Measurements from ENCODE around the gene VGF. TPM values are rescaled to one million over a fixed set of nuclear protein-coding genes. Genes with fewer than 3 reads are reported as not detected.
"Not testable (repeated sequence)": the region's sequence is repeated elsewhere in the genome, so short reads cannot be mapped to it uniquely, and the experiment has no call there.

Gene VGF
- total and polyA plus RNA-seq, 2 experiments from 2014 or later: 3.0 to 4.4 TPM

DNA sequence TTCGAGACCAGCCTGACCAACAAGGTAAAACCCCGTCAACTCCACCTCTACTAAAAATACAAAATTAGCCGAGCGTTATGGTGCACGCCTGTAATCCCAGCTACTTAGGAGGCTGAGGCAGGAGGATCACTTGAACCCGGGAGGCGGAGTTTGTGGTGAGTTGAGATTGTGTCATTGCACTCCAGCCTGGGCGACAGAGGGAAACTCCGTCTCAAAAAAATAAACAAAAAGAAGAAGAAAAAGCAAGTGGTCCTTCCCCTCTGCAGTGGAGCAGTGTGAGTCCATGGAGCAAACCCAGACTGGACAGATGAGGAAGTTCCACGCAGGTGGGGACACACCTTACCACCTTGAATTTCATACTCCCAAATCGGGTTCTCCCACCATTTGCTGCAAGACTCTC, 51.5 kb downstream of the VGF start:
- no peaks in the 10 kb centered on the region for H3K4me1 ChIP-seq (ENCODE audit: insufficient read depth)
- no peaks in the 10 kb centered on the region for H3K36me3 ChIP-seq (ENCODE audit: insufficient read depth)
- no peaks in the 10 kb centered on the region; the same call in 2 of the 3 replicates for H3K4me1 Mint-ChIP-seq
- H3K79me2 ChIP-seq (replicated peaks; ENCODE audit: insufficient read depth): no peaks in the 10 kb centered on the region
- no peaks in the 10 kb centered on the region for H3K27me3 ChIP-seq (ENCODE audit: insufficient read depth)
- no peak overlapping the region for H3K4me3 Mint-ChIP-seq
- no peaks in the 10 kb centered on the region; the same call in 2 of the 3 replicates for H3K9me3 Mint-ChIP-seq
- DNase-seq (ENCODE audit: low spot score) (no peak), ATAC-seq (no peak)
- no peaks in the 10 kb centered on the region for H3F3A ChIP-seq (replicated peaks; ENCODE audit: low read depth)
- no peak overlapping the region for H3K4me3 ChIP-seq
- no peaks in the 10 kb centered on the region for H3K36me3 Mint-ChIP-seq (ENCODE audit: low read depth)
- H3K9me2 ChIP-seq (ENCODE audit: insufficient read depth): no peaks in the 10 kb centered on the region
- H2AFZ ChIP-seq: peak overlapping the region; percentile 88
- H3K4me2 ChIP-seq: no peak overlapping the region
- H3K27me3 Mint-ChIP-seq (ENCODE audit: insufficient read depth, low read depth, poor library complexity): peaks cover 8% of the 10 kb centered on the region
- no peaks in the 10 kb centered on the region for H4K20me1 ChIP-seq (replicated peaks; ENCODE audit: insufficient read depth)
- no peak overlapping the region for H3K27ac Mint-ChIP-seq
- no peak overlapping the region for H3K27ac ChIP-seq (ENCODE audit: low read depth)
- TF ChIP-seq, protein P1, sequence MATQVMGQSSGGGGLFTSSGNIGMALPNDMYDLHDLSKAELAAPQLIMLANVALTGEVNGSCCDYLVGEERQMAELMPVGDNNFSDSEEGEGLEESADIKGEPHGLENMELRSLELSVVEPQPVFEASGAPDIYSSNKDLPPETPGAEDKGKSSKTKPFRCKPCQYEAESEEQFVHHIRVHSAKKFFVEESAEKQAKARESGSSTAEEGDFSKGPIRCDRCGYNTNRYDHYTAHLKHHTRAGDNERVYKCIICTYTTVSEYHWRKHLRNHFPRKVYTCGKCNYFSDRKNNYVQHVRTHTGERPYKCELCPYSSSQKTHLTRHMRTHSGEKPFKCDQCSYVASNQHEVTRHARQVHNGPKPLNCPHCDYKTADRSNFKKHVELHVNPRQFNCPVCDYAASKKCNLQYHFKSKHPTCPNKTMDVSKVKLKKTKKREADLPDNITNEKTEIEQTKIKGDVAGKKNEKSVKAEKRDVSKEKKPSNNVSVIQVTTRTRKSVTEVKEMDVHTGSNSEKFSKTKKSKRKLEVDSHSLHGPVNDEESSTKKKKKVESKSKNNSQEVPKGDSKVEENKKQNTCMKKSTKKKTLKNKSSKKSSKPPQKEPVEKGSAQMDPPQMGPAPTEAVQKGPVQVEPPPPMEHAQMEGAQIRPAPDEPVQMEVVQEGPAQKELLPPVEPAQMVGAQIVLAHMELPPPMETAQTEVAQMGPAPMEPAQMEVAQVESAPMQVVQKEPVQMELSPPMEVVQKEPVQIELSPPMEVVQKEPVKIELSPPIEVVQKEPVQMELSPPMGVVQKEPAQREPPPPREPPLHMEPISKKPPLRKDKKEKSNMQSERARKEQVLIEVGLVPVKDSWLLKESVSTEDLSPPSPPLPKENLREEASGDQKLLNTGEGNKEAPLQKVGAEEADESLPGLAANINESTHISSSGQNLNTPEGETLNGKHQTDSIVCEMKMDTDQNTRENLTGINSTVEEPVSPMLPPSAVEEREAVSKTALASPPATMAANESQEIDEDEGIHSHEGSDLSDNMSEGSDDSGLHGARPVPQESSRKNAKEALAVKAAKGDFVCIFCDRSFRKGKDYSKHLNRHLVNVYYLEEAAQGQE (IDR thresholded peaks at IDR 0.05; ENCODE audit: unreplicated experiment): no peak
- TF ChIP-seq EZH2phosphoT487 (IDR thresholded peaks at IDR 0.05; ENCODE audit: unreplicated experiment) (no peak), STAT1 (IDR thresholded peaks at IDR 0.05; ENCODE audit: unreplicated experiment) (no peak)

DNA sequence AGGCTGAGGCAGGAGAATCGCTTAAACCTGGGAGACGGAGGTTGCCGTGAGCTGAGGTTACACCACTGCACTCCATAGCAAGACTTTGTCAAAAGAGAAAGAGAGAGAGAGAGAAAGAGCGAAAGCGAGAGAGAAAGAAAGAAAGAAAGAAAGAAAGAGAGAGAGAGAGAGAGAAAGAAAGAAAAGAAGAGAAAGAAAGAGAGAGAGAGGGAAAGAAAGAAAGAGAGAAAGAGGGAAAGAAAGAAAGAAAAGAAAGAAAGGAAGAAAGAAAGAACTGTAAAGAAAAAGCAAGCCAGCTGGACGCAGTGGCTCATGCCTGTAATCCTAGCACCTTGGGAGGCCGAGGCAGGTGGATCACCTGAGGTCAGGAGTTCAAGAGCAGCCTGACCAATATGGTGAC, 52.2 kb downstream of the VGF start:
- not testable (repeated sequence) for H3K4me1 ChIP-seq (ENCODE audit: insufficient read depth); ATAC-seq; H3K79me2 ChIP-seq (replicated peaks; ENCODE audit: insufficient read depth); H3K4me3 ChIP-seq; H3K27ac ChIP-seq (ENCODE audit: low read depth); H3K27me3 ChIP-seq (ENCODE audit: insufficient read depth); H3K9me2 ChIP-seq (ENCODE audit: insufficient read depth); H4K20me1 ChIP-seq (replicated peaks; ENCODE audit: insufficient read depth); H3K27me3 Mint-ChIP-seq (ENCODE audit: insufficient read depth, low read depth, poor library complexity); H3K36me3 ChIP-seq (ENCODE audit: insufficient read depth); DNase-seq (ENCODE audit: low spot score); H2AFZ ChIP-seq; H3K4me2 ChIP-seq; H3F3A ChIP-seq (replicated peaks; ENCODE audit: low read depth); H3K4me3 Mint-ChIP-seq; H3K9me3 Mint-ChIP-seq; H3K27ac Mint-ChIP-seq; H3K4me1 Mint-ChIP-seq; H3K36me3 Mint-ChIP-seq (ENCODE audit: low read depth)

Small RNAs within 50 kb of the gene (microRNA-seq; reads per million reads assigned to microRNA genes)
- not detected for gene MIR4653

Small RNAs within 50 kb of the gene (small RNA-seq; reads per million reads assigned to genes)
- gene MIR4653 (ENCODE audit: low replicate concordance): not detected

Other genes starting within 250 kb of the VGF start
- 16.3 and 19.1 TPM in 2 replicates for gene MUC3A, start 216.0 kb downstream of the VGF start, total RNA-seq (2014; rRNA removed; shearing (Covaris generic))
- 44.4 and 45.7 TPM in 2 replicates for gene MUC3A, start 216.0 kb downstream of the VGF start, polyA plus RNA-seq (2016; fragmentation: Nextera tagmentation; extraction: Ambion mirVana)
- gene MUC12, start 196.0 kb downstream of the VGF start, total RNA-seq (2014; rRNA removed; shearing (Covaris generic)): 3.8 and 4.6 TPM in 2 replicates
- gene MUC12, start 196.0 kb downstream of the VGF start, polyA plus RNA-seq (2016; fragmentation: Nextera tagmentation; extraction: Ambion mirVana): 18.0 and 21.4 TPM in 2 replicates
- under 0.01 TPM in 1 of 2 replicates, not detected in the other for gene MUC17, start 145.5 kb downstream of the VGF start, total RNA-seq (2014; rRNA removed; shearing (Covaris generic))
- gene MUC17, start 145.5 kb downstream of the VGF start, polyA plus RNA-seq (2016; fragmentation: Nextera tagmentation; extraction: Ambion mirVana): not detected in 2 replicates
- 12.9 and 15.7 TPM in 2 replicates for gene TRIM56, start 80.1 kb downstream of the VGF start, total RNA-seq (2014; rRNA removed; shearing (Covaris generic))
- gene TRIM56, start 80.1 kb downstream of the VGF start, polyA plus RNA-seq (2016; fragmentation: Nextera tagmentation; extraction: Ambion mirVana): 8.7 and 10.0 TPM in 2 replicates
- 0.97 and 2.0 TPM in 2 replicates for gene SERPINE1, start 38.5 kb downstream of the VGF start, total RNA-seq (2014; rRNA removed; shearing (Covaris generic))
- gene SERPINE1, start 38.5 kb downstream of the VGF start, polyA plus RNA-seq (2016; fragmentation: Nextera tagmentation; extraction: Ambion mirVana): 0.63 and 1.2 TPM in 2 replicates
- 60.6 and 62.9 TPM in 2 replicates for gene AP1S1, start 11.1 kb downstream of the VGF start, total RNA-seq (2014; rRNA removed; shearing (Covaris generic))
- gene AP1S1, start 11.1 kb downstream of the VGF start, polyA plus RNA-seq (2016; fragmentation: Nextera tagmentation; extraction: Ambion mirVana): 11.5 and 12.2 TPM in 2 replicates
- gene NAT16, start 14.7 kb upstream of the VGF start, total RNA-seq (2014; rRNA removed; shearing (Covaris generic)): 0.21 TPM in 1 of 2 replicates, not detected in the other
- 0.31 and 0.57 TPM in 2 replicates for gene NAT16, start 14.7 kb upstream of the VGF start, polyA plus RNA-seq (2016; fragmentation: Nextera tagmentation; extraction: Ambion mirVana)
- 0.85 TPM in 1 of 2 replicates, not detected in the other for gene MOGAT3, start 35.5 kb upstream of the VGF start, total RNA-seq (2014; rRNA removed; shearing (Covaris generic))
- 0.21 and 0.44 TPM in 2 replicates for gene MOGAT3, start 35.5 kb upstream of the VGF start, polyA plus RNA-seq (2016; fragmentation: Nextera tagmentation; extraction: Ambion mirVana)
- 28.5 and 40.7 TPM in 2 replicates for gene PLOD3, start 52.0 kb upstream of the VGF start, total RNA-seq (2014; rRNA removed; shearing (Covaris generic))
- 33.9 and 35.2 TPM in 2 replicates for gene PLOD3, start 52.0 kb upstream of the VGF start, polyA plus RNA-seq (2016; fragmentation: Nextera tagmentation; extraction: Ambion mirVana)
- 61.9 and 64.6 TPM in 2 replicates for gene ZNHIT1, start 52.6 kb upstream of the VGF start, total RNA-seq (2014; rRNA removed; shearing (Covaris generic))
- 113 and 136 TPM in 2 replicates for gene ZNHIT1, start 52.6 kb upstream of the VGF start, polyA plus RNA-seq (2016; fragmentation: Nextera tagmentation; extraction: Ambion mirVana)
- gene CLDN15, start 72.2 kb upstream of the VGF start, total RNA-seq (2014; rRNA removed; shearing (Covaris generic)): 3.6 and 3.7 TPM in 2 replicates
- 4.1 and 4.3 TPM in 2 replicates for gene CLDN15, start 72.2 kb upstream of the VGF start, polyA plus RNA-seq (2016; fragmentation: Nextera tagmentation; extraction: Ambion mirVana)
- gene FIS1, start 79.5 kb upstream of the VGF start, total RNA-seq (2014; rRNA removed; shearing (Covaris generic)): 95.4 and 131 TPM in 2 replicates
- gene FIS1, start 79.5 kb upstream of the VGF start, polyA plus RNA-seq (2016; fragmentation: Nextera tagmentation; extraction: Ambion mirVana): 130 and 143 TPM in 2 replicates
- gene IFT22, start 156.2 kb upstream of the VGF start, total RNA-seq (2014; rRNA removed; shearing (Covaris generic)): 13.8 and 22.5 TPM in 2 replicates
- gene IFT22, start 156.2 kb upstream of the VGF start, polyA plus RNA-seq (2016; fragmentation: Nextera tagmentation; extraction: Ambion mirVana): 28.6 and 38.8 TPM in 2 replicates
- 51.7 and 55.0 TPM in 2 replicates for gene COL26A1, start 197.3 kb upstream of the VGF start, total RNA-seq (2014; rRNA removed; shearing (Covaris generic))
- 17.8 and 20.6 TPM in 2 replicates for gene COL26A1, start 197.3 kb upstream of the VGF start, polyA plus RNA-seq (2016; fragmentation: Nextera tagmentation; extraction: Ambion mirVana)